ENCODE data around the gene POLG2. TPM values are rescaled to one million over a fixed set of nuclear protein-coding genes. Genes with fewer than 3 reads are reported as not detected.

Gene POLG2
- total and polyA plus RNA-seq, 2 of the 8 experiments (the other 6 are each of a cell fraction or from before 2014, with no cell fraction given), result 9.7 to 34.3 TPM

GRCh38 chr17:64503821-64504768, 7.2 kb upstream of the POLG2 start:
- Histone ChIP-seq H3K23ac (ENCODE audit: insufficient read length) (no peak overlapping the region), H3K23me2 (ENCODE audit: low read depth, low read length) (peaks cover 4% of the 10 kb centered on the region; the same call in 1 of the 2 replicates), H3K14ac (ENCODE audit: insufficient read length) (no peak overlapping the region), H2BK15ac (ENCODE audit: low read length) (no peak overlapping the region), H2AFZ (ENCODE audit: low read length) (no peak overlapping the region), H3K27ac (ENCODE audit: low read depth, low read length) (no peak overlapping the region), H4K20me1 (replicated peaks in 1 of 2; ENCODE audit: control insufficient read depth in 1 of 2, insufficient read depth in 2 of 2, low read length in 2 of 2) (peaks cover 14 to 30% of the 10 kb centered on the region in 2 experiments), H2AK5ac (ENCODE audit: low read depth, low read length) (no peak overlapping the region), H3K27me3 (replicated peaks in 1 of 4; ENCODE audit: control insufficient read depth in 3 of 4, extremely low read depth in 1 of 4, insufficient read depth in 3 of 4, low read length in 3 of 4) (no peaks in the 10 kb centered on the region), H2BK20ac (ENCODE audit: low read length) (no peak overlapping the region), H2BK12ac (ENCODE audit: low read depth, low read length) (no peak overlapping the region), H3K56ac (replicated peaks; ENCODE audit: insufficient read length, low read depth, low read length) (no peak overlapping the region), H4K91ac (replicated peaks; ENCODE audit: insufficient read length, low read length) (no peak overlapping the region), H3K4me2 (ENCODE audit: insufficient read depth in 1 of 2, low read depth in 2 of 2, low read length in 2 of 2) (peak overlapping the region; percentile 75 to 85), H3K4ac (replicated peaks; ENCODE audit: insufficient read length, low read depth, low read length) (no peak overlapping the region), H3K4me1 (replicated peaks in 1 of 4; ENCODE audit: control insufficient read depth in 3 of 4, insufficient read depth in 4 of 4, low read length in 3 of 4) (peaks cover 0 to 9% (median 4%) of the 10 kb centered on the region in 4 experiments; a peak in 5 of 7 replicates), H3K79me2 (ENCODE audit: control insufficient read depth in 1 of 2, insufficient read depth in 2 of 2, low read length in 2 of 2) (peaks cover 32 to 83% of the 10 kb centered on the region in 2 experiments), H3K9me3 (ENCODE audit: insufficient read depth in 2 of 2, low read depth in 1 of 2, low read length in 1 of 2) (no peaks in the 10 kb centered on the region), H2BK5ac (ENCODE audit: low read depth, low read length) (no peak overlapping the region), H3K18ac (ENCODE audit: extremely low read depth, low read length) (no peak overlapping the region), H2BK120ac (replicated peaks; ENCODE audit: low read depth, low read length) (no peak overlapping the region), H3K9ac (replicated peaks in 1 of 4; ENCODE audit: extremely low read depth in 1 of 4, low read depth in 3 of 4, low read length in 3 of 4) (peak overlapping the region in 1 of 4 experiments; percentile 100; a peak in 3 of 7 replicates), H4K5ac (ENCODE audit: insufficient read length, low read depth, low read length) (no peak overlapping the region), H3K4me3 (ENCODE audit: extremely low read depth in 1 of 4, insufficient read depth in 2 of 4, low read depth in 3 of 4, low read length in 4 of 4) (peak overlapping the region; percentile 95 to 99 (median 98)), H3K36me3 (ENCODE audit: control insufficient read depth in 2 of 4, insufficient read depth in 4 of 4, low read length in 3 of 4) (peaks cover 47 to 69% (median 55%) of the 10 kb centered on the region in 4 experiments), H3K79me1 (ENCODE audit: low read depth, low read length) (no peaks in the 10 kb centered on the region; the same call in 1 of the 2 replicates), H4K8ac (ENCODE audit: extremely low read depth, insufficient read depth, low read length) (no peak overlapping the region; the same call in 1 of the 2 replicates)
- CTCF ChIA-PET (ENCODE audit: partially characterized antibody), result interaction anchor here (1.1 to 1.2 kb wide), 2 partner anchors 15 to 30 kb away, joined by 3 read pairs; no protein-coding TSS in a partner anchor
- no peak for DNase-seq (ENCODE audit: low read depth in 1 of 2, low spot score in 2 of 2)
- no peak for FAIRE-seq
- 79% methylated on average over 7 of the region's 7 CpGs; no CpG with 5 or more reads in 1 of the 2 experiments for WGBS, 2 experiments (ENCODE audit: extremely low coverage in 1 of 2, insufficient coverage in 1 of 2, insufficient read length in 1 of 2, insufficient replicate concordance in 2 of 2, low coverage in 1 of 2, low lambda C conversion rate in 2 of 2, missing lambda C conversion rate in 1 of 2)
- TF ChIP-seq POLR2AphosphoS5 (IDR thresholded peaks at IDR 0.05; ENCODE audit: low read depth, low read length) (peak; percentile 69), EP300 (IDR thresholded peaks at IDR 0.05; ENCODE audit: borderline replicate concordance in 1 of 2, low read depth in 2 of 2, low read length in 2 of 2) (no peak)
- POLR2A ChIA-PET (ENCODE audit: partially characterized antibody), result interaction anchor here (0.6 to 7.2 kb wide), 27 partner anchors 10 to 358 kb away, joined by 3 to 320 read pairs (median 7); partner anchors contain the start of genes POLG2 and SMURF2
